Measurements from ENCODE around the gene FKBP11.
"Not testable (repeated sequence)": the region's sequence is repeated elsewhere in the genome, so short reads cannot be mapped to it uniquely, and the experiment has no call there.

The FKBP11 gene

GRCh38 chr12:48954841-48955501 lies 29.7 kb upstream of the FKBP11 start:
- no peak for DNase-seq

GRCh38 chr12:48954061-48954460 lies 28.8 kb upstream of the FKBP11 start:
- DNase-seq = no peak

DNA sequence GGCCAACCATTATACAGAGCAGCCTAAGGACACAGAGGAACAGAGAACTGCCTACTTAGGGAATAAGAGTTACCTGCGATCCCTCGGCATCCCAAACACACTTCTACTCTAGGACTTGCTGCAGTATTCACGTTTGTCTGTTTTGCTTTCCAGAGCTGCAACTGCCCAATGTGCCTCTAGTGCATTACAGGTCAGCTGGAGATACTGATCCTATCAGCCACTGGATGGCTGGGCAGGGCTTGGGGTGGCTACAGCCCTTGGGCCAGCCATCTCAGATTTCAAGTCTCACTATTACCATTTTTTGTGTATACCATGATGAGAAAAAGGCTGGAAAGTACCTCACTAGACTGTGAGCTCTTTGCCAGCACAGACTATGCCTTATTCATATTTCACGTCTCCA lies 27.4 kb upstream of the FKBP11 start:
- no peak for DNase-seq

GRCh38 chr12:48947727-48948126 lies 22.4 kb upstream of the FKBP11 start:
- DNase-seq = no peak

- DNase-seq = no peak
These were observed 21.7 kb upstream of the FKBP11 start for GRCh38 chr12:48946943-48947342.

DNA sequence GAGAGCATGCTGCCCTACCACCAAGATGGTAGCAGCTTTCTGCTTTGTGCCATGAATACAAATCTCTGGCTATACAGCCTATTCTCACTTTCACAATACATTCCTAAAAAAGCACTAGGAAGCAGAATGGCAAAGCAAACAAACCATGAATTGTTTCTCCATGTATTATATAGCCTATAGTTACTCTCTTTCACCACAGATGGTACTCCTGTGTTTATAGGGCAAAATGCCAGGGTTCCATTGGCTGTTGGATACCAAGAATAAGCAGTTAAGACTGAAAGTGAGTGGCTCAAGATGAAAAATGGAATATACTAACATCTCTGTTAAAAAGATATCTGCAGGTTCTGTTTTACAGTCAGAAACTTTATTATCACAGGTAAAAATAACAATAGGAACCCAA lies 20.9 kb upstream of the FKBP11 start:
- no peak for DNase-seq

DNA sequence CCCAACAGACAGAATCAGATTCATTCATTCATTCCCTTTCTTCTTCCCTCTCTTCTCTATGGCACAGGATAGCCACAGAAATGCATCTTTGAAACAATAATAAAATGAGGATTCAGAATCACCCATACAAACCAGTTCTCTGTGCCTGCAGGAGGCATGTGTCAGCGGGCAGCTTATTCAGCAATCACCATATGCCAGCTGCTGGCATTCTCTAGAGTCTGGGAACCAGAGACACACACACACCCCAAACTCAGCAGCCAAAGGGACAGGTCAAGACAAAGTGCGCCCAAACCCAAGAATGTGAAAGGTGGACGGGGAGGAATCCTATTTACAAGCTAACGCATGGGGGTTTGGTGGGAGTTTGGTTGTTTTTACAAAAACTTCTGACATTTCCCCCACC lies 17.9 kb upstream of the FKBP11 start:
- no peak for DNase-seq

DNA sequence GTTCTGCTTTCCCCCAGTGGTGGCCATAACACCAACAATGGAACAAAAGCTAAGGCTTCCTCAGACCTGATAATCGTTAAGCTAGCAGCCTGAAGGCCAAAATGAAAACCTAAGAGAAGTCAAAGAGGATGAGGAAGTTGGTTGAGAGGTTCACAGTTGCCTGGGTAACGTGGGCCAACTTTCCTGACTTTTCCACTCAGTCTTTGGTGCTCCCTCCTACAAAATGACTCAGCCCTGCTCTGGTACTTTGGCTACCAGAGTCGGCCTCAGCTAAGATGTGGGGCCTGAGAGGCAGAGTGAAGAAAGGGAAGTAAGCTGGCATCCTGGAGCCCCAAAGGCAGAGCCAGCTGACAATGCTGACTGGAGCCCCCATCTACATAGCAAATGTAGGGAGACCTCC lies 14.9 kb upstream of the FKBP11 start:
- no peak for DNase-seq

DNA sequence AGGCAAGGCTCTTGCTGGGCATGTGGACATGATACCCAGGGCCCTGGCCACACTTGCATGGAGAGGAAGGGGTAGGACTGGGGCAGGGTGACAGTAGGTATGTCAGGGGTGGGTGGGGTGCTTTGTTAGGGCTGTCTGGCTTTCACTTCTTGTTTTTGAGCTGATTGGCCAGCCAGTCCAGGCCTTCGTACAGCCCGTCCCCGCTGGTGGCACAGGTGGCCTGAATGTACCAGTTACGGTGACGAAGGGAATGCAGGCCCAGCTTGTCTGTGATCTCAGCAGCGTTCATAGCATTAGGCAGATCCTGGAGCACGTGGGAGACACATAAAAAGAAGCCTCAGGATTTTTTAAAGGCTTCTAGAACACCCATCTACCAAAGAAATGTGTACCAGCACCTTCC lies 13.5 kb upstream of the FKBP11 start:
- no peak for DNase-seq

DNA sequence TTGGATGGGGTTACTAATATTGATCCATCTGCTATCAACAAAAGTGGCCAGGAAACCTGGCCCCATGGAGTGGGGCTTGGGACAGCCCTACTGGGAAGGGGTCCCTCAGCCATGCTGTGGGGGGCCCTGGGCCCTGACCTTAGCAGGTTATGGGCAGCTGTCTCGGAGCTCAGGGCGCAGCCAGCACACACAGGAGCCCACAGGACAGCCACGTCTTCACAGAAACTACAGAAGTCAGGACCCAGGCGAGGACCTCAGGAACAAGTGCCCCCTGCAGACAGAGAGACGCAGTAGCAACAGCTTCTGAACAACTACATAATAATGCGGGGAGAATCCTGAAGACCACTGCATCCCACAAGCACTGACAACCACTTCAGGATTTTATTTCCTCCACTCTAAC lies 11.9 kb upstream of the FKBP11 start:
- DNase-seq = no peak

GRCh38 chr12:48936379-48936979 lies 11.2 kb upstream of the FKBP11 start:
- peak; percentile 51 for DNase-seq

DNA sequence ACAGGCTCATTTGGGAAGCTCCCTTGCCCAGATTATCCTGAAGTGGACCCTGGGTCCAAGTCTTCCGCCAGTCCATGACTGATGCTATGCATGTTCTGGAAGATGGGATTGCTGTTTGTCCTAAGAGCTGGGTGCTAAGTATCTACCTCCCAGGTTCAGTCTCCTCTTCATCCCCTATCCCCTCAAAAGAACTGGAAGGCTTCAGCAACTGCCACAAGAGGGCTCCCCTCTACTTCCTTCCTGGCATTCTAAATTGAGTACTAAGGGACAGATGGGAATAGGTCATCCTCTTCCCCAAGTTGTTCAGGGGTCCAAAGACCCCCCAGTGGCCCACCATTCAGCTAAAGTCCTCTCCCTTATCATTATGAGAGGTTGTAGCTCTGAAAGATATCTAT lies 9.0 kb upstream of the FKBP11 start:
- no peak for DNase-seq

DNA sequence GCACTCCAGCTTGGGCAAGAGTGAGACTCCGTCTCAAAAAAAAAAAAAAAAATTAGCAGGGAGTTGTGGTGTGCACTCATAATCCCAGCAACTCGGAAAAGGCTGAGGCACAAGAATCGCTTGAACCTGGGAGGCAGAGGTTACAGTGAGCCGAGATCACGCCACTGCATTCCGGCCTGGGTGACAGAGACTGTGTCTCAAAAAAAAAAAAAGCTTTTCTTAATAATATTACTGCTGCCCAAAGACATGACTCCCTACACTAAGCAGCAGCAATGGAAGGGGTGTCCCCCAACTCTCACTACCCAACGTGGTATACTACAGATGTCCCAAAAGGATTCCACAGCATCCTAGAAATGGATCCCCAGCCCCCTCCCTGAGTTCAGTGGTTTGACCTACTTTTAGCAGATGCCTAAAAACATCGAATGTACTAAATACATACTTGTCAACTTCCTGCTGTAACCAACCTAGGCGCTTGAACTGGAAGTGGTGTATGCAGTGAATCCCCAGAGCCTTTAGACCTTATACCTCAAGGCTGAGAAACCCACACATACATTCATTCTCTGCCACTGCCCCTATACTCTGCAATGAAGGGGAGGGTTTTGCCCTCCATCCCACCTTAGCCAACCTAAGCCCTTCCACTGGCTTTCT lies 8.5 kb upstream of the FKBP11 start:
- DNase-seq = no peak

DNA sequence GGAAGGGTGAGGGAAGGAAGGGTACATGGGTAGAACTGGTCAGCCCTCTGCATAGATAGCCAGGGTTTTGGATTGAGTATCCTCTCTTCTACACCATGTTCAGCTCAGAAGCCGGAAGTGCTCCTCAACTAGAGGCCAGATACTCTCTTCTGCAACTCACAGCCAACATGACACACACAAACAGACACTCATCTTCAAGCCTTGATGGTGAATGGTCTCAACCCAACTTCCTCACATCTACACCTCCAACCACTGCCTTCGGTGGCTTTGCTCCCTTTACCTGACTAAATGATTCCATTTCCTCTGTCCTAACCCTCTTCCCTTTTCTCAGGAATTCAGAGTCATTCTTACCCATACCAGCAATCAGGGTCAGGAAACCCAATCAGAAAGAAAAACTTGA lies 7.6 kb upstream of the FKBP11 start:
- DNase-seq = no peak

DNA sequence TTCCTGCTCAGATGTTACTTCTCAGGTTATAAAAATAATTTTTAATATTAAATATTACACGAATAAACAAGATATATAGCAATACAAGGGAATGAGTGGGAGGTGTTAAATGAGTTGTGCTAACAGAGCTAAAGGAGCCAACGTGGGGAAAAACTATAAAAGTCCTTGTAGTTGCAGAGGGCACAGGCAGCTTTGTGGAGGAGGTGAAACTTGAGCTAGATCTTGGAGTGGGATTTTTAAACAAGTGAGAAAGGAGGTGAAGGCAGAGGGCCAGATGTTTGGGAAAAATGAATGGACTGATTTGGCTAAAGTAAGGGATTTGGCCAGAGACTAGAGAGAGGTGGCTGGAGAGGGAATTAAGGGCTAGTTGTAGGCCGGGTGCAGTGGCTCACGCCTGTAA lies 5.2 kb upstream of the FKBP11 start:
- no peak for DNase-seq

- no peak for DNase-seq
These were observed 4.3 kb upstream of the FKBP11 start for GRCh38 chr12:48929551-48929950.

DNA sequence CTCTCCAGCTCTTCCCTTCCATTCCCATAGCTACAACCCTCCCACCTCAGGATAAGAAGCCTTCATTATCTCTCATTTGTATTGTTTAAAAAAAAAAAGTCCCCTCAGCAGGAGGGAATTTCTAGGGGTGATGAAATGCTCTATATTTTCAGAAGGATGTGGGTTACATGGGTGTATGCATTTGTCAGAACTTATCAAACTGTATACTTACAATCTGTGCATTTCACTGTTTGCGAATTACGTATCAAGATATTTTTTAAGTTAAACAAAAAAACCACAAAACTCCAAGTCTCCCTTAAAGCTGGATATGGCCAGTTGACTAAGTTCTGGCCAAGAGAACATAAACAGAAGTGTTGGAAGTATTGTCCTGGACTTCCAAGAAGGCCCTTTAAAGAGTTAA lies 2.0 kb upstream of the FKBP11 start:
- peak; percentile 79 for DNase-seq

DNA sequence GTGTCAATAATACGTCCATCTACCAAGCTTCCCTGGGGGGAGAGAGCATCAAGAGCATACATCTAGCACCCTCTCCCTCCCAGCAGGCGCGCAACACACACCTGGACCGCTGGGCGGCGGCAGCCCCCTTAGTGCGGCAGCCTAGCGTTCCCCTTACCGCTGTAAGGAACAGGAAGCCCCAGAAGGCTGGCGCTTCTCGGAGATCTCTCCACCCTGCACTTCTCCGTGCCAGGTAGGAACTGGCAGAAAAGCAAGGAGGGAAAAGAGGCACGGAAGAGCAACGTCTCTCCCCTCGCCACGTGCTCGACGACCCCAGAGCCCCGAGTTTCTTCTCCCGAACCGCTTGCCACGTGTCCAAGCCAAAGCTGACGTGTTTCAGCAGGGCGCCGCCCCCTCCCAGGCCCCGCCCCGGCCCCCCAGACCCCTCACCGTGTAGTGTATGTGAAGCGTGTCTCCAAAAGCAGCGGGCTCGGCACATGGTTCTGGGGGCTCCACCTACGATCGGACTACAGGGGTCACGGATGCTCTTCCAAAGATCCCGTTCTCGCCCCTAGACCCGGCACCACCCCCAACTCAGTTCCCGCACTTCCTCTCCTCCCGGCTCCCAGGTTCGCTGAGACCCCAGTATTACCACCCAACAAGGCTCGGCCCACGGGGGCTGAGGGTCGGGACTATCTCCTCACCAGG lies 532 bp downstream of the FKBP11 start:
- peak; percentile 11 for DNase-seq

GRCh38 chr12:48923117-48923516 lies 2.2 kb downstream of the FKBP11 start:
- DNase-seq = no peak

- DNase-seq = no peak
These were observed 7.3 kb downstream of the FKBP11 start for GRCh38 chr12:48917857-48918537.

DNA sequence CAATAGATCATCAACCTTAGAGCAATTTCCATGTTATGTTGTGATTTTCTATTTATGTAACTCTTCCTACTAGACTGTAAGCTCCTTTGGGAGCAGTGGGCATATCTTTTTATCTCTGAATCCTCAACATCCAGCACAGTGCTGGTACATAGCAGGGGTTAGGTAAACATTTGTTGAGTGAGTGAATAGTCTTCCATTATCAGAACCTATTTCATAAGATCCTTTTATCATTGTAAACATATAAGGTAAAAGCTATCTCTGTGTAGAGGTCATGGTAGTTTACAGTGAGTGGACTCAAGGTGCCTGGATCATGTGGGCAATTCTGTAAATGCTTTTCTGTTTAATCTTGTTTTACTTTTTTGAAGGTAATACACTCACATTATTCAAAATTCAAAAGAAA lies 15.1 kb downstream of the FKBP11 start:
- DNase-seq = no peak

GRCh38 chr12:48909698-48910097 lies 15.6 kb downstream of the FKBP11 start:
- DNase-seq = not testable (repeated sequence)

DNA sequence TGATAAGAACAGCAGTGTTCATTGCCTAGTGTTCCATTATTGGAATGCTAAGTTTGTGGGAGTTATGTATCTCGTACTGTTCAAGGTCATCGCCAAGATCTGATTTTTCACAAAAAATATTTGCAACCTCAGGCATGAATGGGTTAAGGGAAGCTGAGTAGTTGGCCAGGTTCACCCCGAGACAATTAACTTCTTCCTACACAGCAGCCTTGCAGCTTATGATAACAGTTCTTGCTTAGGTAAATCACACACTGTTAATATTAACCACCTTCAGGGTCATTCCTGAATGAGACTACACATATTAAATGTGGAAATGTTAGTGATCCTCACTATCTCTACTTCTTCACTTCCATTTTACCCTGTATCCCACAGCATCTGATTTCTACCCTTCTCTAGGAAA lies 18.0 kb downstream of the FKBP11 start:
- no peak for DNase-seq
